DMS153 treated with DMSO at 0.1 percent for 48 hours (cell line): ENCODE data around the gene SETD2.
"Not testable (repeated sequence)": the region's sequence is repeated elsewhere in the genome, so short reads cannot be mapped to it uniquely, and the experiment has no call there.

Source experiments
- DNase-seq: peaks from one replicate; lab custom pipeline; 2025; ENCODE audit not compliant: unreplicated experiment; lab: John Stamatoyannopoulos, UW

The SETD2 gene

DNA sequence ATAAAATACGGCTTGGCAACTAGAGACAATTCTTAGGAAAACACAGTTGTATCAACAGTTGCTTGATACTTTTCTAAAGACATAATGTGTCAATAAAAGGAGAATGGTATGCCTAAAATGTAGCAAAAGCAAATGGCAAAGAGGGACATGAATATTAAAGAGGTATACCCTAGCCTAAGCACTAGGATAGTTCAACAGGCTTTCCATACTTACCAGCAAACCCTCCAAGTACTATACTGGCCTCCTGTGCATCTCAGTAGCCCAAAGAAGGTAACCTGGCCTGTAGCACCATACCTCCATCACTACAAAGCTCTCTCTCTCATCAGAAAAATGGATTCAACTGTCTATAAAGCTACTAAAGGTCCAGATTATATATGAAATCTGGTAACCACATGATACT is 7.5 kb downstream of the SETD2 start:
- no peak for DNase-seq

GRCh38 chr3:47152578-47152977 is 11.3 kb downstream of the SETD2 start:
- no peak for DNase-seq

GRCh38 chr3:47151836-47152235 is 12.1 kb downstream of the SETD2 start:
- DNase-seq = no peak

DNA sequence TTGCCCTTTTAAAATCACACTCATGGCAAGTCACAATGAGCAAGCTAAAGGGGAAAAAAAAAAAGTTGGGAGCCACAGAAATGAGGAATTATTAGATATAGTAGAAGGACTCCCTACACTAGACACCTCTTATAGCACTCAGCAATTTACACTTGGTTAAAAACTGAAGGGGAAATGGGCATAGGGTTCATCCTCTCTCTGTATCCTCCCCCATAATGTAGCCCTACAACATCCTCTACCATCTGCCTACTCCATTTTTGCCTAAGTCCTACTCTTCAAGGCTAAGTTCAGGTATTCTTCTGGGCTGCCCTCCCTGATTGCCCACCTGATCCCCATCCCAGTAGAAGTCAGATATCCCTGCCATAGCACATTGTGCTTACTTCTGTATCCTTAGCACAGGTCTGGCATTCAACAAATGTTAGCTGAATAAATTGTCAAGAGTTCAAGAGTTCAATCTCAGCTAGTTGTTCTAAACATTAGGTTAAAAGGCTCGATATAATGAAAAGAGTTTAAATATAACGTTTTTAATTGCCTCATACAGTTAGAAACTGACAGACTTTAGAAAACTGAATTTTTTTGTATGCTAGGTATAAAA is 14.5 kb downstream of the SETD2 start:
- no peak for DNase-seq

DNA sequence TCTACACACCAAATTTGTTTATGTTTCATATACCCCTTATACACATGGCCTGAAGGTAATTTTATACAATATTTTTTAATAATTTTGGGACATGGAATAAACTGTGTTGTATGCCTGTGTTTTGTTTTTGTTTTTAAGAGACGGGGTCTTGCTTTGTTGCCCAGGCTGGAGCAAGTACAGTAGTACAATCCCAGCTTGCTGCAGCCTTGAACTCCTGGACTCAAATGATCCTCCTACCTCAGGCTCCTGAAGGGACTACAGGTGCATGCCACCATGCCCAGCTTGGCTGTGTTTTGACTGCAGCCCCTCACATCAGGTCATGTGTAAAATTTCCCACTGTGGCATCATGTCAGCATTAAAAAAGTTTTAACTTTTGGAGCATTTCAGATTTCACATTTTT is 18.6 kb downstream of the SETD2 start:
- no peak for DNase-seq

DNA sequence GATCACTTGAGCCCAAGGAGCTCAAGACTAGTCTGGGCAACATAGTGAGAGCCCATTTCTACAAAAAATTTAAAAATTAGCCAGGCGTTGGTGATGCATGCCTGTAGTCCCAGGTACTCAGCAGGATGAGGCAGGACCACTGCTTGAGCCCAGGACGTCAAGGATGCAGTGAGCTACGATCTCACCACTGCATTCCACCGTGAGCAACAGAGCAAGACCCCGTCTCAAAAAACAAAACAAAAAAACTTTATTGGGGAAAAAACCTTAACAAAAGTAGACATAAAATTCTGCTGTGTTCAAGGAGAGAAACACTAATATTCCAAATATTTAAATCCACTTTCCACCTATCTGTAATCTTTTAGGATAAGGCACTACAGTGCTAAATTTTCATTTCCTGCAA is 20.8 kb downstream of the SETD2 start:
- no peak for DNase-seq

DNA sequence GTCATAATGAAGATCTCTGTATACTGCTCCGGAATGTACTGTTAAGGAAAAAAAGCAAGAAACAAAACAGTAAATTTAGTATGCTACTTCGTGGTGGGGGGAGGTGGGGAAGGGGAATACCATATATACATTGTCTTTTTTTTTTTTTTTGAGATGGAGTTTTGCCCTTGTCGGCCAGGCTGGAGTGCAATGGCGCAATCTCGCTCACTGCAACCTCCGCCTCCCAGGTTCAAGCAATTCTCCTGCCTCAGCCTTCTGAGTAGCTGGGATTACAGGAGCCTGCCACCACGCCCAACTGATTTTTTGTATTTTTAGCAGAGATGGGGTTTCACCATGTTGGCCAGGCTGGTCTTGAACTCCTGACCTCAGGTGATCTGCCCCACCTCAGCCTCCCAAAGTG is 21.4 kb downstream of the SETD2 start:
- not testable (repeated sequence) for DNase-seq

DNA sequence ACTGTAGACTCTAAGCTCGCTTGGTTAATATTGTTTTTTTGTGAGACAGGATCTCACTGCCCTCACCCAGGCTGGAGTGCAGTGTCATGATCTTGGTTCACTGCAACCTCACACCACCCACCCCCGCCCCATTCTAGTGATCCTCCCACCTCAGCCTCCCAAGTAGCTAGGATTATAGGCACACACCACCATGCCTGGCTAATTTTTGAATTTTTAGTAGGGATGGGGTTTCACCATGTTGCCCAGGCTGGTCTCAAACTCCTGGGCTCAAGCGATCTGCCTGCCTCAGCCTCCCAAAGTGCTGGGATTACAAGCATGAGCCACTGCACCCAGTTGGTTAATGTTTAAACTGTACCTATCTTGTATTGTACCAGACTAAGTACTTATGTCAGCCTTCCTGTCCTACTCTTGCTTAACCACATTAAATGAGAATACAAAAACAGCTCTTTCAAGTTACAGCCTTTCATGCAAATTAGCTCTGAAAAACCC is 22.9 kb downstream of the SETD2 start:
- not testable (repeated sequence) for DNase-seq

DNA sequence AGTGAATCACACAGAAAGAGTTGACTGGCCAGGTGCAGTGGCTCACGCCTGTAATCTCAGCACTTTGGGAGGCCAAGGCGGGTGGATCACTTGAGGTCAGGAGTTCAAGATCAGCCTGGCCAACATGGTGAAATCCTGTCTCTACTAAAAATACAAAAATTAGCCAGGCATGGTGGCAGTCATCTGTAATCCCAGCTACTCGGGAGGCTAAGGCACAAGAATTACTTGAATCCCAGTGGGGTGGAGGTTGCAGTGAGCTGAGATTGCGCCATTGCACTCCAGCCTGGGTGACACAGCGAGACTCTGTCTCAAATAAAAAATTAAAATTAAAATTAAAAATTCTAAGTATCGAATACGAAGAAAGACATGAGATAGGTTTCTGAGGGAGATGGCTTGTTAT is 23.4 kb downstream of the SETD2 start:
- not testable (repeated sequence) for DNase-seq

- no peak for DNase-seq
Observed at GRCh38 chr3:47134311-47134710, 29.6 kb downstream of the SETD2 start.

GRCh38 chr3:47133641-47134040 is 30.3 kb downstream of the SETD2 start:
- DNase-seq = no peak

DNA sequence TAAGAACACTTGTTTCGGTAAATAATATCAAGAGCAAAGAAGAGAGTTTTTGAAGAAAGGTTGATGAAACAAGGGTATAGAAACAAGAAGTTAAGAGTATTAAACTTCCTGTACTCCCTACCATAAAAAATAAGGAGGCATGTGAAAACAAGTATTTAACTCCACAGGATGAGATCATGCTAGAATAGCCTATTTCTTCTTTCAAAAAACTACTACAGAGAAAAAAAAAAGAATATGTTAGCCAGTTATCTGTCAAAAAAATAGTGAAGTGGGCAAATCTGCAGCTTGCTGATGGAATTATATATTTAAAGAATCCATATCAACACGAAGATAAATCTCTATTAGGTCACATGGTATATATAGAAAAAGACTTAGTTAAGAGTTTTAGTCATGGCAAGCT is 33.4 kb downstream of the SETD2 start:
- DNase-seq = no peak

- no peak for DNase-seq
Observed at GRCh38 chr3:47128137-47128536, 35.8 kb downstream of the SETD2 start.

- DNase-seq = no peak
Observed at GRCh38 chr3:47123857-47124256, 40.1 kb downstream of the SETD2 start.

DNA sequence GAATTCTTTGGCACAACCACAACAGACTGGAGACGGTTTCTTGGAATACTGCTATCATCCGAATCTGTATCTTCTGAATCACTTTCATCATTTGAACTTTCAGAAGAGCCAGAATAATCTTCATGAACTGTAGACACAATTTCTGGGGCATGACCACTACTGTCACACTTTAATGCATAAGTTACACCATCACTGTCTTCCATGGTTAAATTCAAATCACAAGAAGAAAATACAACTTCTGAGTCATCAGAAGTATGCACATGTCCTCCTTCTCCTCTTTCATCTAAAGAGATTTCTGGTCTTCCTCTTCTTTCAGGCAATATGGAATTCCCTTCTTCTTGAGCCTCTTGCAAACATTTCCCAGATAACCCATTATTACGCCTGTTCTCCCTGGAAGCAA is 42.5 kb downstream of the SETD2 start:
- DNase-seq = no peak

DNA sequence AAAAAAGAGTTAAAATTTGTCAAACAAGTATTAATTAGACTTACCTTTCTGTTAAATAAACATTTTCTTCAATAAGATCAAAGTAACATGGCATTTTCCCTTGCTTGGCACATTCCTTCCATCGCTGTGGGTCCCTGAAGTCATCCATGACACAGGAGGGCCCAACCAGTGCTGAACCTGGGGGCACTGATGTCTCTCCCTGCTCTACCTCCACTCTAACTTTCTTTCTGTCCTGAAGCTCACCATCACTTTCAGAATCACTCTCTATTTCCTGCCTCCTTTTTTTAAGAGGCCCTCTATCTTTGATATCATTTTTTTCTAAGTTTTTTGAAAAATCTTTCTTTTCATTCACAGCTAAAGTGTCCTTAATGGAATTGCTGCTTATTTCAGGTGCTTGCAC is 43.8 kb downstream of the SETD2 start:
- DNase-seq = no peak

- not testable (repeated sequence) for DNase-seq
Observed at GRCh38 chr3:47119387-47119786, 44.5 kb downstream of the SETD2 start.

DNA sequence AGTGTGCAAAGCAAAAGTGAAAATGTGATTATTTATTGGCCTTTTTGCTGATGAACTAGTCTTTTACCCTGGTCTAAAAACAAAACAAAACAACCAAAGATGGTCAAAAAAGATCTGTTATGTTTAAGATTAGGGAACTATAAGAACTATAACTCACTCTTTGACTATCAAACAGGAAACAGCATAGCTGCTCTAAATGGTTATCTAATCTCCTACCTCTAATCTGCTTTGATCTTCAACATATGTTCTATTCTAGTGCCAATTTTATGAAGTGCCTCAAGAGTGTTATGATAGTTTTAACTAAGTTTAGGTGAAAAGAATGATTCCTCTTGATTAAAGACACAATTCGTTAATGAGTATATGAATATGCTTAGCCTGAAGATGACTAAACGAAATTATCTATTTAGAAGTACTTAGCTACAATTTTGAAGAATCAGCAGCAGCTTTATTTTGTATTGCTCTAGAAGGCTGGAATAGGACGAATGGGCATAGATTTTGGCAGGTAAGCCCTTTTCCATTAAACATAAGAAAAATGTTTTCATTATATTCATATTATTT is 46.0 kb downstream of the SETD2 start:
- DNase-seq = no peak

DNA sequence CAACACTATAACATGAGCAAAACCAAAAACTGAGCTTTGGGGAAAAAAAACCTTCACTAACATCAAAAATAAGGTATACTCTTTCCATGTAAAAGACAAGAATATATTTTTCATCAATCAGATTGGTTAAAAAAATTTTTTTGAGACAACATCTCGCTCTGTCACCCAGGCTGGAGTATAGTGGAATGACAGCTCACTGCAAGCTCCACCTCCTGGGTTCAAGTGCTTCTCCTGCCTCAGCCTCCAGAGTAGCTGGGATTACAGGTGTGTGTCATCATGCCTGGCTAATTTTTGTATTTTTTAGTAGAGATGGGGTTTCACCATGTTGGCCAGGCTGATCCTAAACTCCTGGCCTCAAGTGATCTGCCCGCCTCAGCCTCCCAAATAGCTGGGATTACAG is 48.4 kb downstream of the SETD2 start:
- DNase-seq = not testable (repeated sequence)

DNA sequence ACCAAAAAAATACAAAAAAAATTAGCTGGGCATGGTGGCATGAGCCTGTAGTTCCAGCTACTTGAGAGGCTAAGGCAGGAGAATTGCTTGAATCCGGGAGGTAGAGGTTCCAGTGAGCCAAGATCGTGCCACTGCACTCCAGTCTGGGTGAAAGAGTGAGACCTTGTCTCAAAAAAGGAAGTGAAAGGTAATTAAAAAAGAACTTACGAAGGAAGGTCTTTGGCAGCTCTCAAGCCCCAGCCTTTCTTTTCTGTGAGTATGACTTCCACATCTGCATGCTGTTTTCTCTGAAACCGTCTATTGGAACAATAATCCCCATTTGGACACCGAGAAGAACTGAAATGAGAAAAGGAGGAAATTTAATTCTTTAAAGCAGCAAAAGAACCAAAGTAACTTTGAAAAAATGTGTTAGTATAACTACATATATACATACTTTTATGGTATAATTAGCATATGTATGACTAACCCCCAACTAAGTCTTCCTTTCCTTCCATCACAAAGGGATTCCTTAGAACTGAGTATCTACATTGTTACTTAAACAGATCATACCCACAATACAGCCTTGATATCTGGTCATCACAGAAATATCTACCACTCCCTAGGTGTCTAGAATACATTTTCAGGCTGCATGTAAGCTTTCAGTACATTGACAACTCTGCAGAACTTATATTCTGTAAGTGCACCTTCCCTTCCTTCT is 50.1 kb downstream of the SETD2 start:
- no peak for DNase-seq

DNA sequence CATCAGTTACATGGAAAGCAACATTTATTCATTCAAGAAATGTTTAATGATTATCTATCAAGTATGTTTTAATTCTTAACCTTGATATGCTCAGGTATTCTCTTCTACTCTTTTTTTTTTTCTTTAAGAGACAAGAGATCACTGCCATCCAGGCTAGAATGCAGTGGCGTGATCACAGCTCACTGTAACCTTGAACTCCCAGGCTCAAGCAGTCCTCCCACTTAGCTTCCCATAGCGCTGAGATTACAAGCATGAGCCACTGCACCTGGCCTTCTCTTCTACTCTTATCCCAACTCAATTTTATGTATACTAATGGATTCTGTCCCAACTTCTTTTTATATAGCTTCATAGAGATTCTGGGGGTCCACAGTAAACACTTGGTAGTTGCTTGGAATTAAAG is 50.9 kb downstream of the SETD2 start:
- DNase-seq = no peak

DNA sequence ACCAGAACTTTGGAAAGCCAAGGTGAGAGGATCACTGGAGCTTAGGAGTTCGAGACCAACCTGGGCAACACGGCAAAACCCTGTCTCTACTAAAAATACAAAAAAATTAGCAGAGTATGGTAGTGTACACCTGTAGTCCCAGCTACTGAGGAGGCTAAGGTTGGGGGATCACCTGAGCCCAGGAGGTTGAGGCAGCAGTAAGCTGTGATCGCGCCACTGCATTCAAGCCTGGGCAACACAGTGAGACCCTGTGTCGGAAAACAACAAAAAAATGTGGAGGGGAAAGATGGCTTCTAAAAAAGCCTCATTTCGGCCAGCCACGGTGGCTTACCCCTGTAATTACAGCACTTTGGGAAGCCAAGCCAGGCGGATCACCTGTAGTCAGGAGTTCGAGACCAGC is 54.5 kb downstream of the SETD2 start:
- DNase-seq = no peak

GRCh38 chr3:47108546-47108945 is 55.4 kb downstream of the SETD2 start:
- no peak for DNase-seq
